Endothelial cell of coronary artery (primary cell): ENCODE data around the gene FBXO42. TPM values are rescaled to one million over a fixed set of nuclear protein-coding genes. Genes with fewer than 3 reads are reported as not detected.

ENCODE experiments used
- total RNA-seq: library from RNA; depleted of rRNA; stranded (reverse); fragments of >200 nt; gene quantifications from 2 replicates; pipeline ENCODE4 v1.2.3, GENCODE V29; 2014

The FBXO42 gene
- 6.8 and 10.7 TPM in 2 replicates for total RNA-seq

GRCh38 chr1:16351994-16352841, at the start of gene FBXO42:
Gene FBXO42, minus strand, starts transcription at chr1:16352480. Its CDS starts 37,062 bp downstream, at chr1:16315418.

GRCh38 chr1:16366722-16367257, 14.5 kb upstream of the FBXO42 start, which contains the start of gene SZRD1:
Gene SZRD1, plus strand, starts transcription at chr1:16367242. Its CDS starts 16 bp downstream, at chr1:16367258.

DNA sequence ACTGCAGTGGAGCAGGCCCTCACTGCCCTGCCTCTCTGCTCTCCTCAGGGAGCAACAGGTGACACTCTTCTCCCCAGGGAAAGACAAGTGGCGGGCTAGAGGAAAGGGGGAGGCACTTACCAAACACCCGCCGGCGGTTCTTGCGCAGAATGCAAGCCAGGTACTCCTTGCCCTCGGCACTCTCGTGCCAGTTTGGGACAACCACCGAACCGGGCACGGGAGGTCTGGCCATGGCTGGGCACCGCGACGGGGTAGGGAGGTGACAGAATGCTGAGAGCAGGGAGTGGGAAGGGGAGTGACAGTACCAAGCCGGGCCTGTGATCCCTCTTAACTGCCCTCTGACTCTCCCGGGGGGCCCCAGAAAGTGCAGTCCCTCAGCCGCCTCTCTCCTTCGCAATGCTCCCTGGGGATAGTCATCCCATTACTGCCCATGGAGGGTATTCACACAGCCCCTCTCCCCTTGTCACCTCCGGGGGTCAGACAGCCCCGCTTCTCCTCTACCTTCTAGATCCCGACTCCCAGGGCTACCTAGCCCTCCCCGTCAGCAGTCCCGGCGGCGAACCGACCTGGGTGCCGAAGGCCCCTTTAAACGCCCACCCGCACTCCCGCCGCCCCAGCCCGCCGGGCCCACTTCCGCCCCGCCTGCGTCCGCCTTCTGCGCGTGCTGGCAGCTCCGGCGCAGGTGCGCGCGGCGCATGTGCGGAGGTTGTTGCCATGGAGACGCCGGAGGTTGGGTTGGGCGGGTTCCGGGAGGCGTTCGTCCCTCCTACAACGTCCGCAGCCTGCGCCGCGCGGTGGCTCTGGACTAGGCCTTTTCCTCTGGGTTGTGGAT, 115.6 kb downstream of the FBXO42 start, which contains the start of gene CPLANE2:
Gene CPLANE2, minus strand, starts transcription at position 673 of the 832 bp plus-strand sequence. Its CDS starts 441 bp downstream, at position 232.

GRCh38 chr1:16212251-16212961, 139.9 kb downstream of the FBXO42 start, which contains the start of gene ARHGEF19:
Gene ARHGEF19, minus strand, starts transcription at chr1:16212652. Its CDS starts 3,598 bp downstream, at chr1:16209054.

Other genes with a start within 250 kb of the FBXO42 start
- gene EPHA2, start 196.4 kb downstream of the FBXO42 start, total RNA-seq, result 110 and 142 TPM in 2 replicates
- 3.6 and 5.1 TPM in 2 replicates for gene ARHGEF19, start 139.8 kb downstream of the FBXO42 start, total RNA-seq
- 8.9 and 11.8 TPM in 2 replicates for gene CPLANE2, start 115.3 kb downstream of the FBXO42 start, total RNA-seq
- 25.1 and 25.4 TPM in 2 replicates for gene SZRD1, start 14.8 kb upstream of the FBXO42 start, total RNA-seq
- not detected in 2 replicates for gene SPATA21, start 84.9 kb upstream of the FBXO42 start, total RNA-seq
- gene NECAP2, start 88.2 kb upstream of the FBXO42 start, total RNA-seq, result 148 and 161 TPM in 2 replicates
- 2,685 and 5,329 TPM in 2 replicates for gene RNU1-1, start 161.8 kb upstream of the FBXO42 start, total RNA-seq